Effector CD8-positive, alpha-beta T cell (primary cell): ENCODE measurements around the gene DUX4.
"Not testable (repeated sequence)": the region's sequence is repeated elsewhere in the genome, so short reads cannot be mapped to it uniquely, and the experiment has no call there.

Source experiments
- DNase-seq: peaks from one replicate; lab custom pipeline; 2025; lab: John Stamatoyannopoulos, UW
- total RNA-seq, 4 experiments: gene quantifications; one replicate each; lab custom pipeline; 2026; lab: John Stamatoyannopoulos, UW

Gene DUX4
- total RNA-seq, result 0 to 0.09 (median 0) reads per million in 4 experiments

DNA sequence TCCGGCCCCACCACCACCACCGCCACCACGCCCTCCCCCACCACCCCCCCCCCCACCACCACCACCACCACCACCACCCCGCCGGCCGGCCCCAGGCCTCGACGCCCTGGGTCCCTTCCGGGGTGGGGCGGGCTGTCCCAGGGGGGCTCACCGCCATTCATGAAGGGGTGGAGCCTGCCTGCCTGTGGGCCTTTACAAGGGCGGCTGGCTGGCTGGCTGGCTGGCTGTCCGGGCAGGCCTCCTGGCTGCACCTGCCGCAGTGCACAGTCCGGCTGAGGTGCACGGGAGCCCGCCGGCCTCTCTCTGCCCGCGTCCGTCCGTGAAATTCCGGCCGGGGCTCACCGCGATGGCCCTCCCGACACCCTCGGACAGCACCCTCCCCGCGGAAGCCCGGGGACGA is at the start of gene DUX4:
Gene DUX4, plus strand, starts transcription at position 347 of the 400 bp plus-strand sequence. Its CDS starts 0 bp downstream, at position 347.
- not testable (repeated sequence) for DNase-seq

DNA sequence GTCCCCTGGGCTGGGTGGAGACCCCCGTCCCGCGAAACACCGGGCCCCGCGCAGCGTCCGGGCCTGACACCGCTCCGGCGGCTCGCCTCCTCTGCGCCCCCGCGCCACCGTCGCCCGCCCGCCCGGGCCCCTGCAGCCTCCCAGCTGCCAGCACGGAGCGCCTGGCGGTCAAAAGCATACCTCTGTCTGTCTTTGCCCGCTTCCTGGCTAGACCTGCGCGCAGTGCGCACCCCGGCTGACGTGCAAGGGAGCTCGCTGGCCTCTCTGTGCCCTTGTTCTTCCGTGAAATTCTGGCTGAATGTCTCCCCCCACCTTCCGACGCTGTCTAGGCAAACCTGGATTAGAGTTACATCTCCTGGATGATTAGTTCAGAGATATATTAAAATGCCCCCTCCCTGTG is 1.9 kb downstream of the DUX4 start:
- DNase-seq, result not testable (repeated sequence)

DNA sequence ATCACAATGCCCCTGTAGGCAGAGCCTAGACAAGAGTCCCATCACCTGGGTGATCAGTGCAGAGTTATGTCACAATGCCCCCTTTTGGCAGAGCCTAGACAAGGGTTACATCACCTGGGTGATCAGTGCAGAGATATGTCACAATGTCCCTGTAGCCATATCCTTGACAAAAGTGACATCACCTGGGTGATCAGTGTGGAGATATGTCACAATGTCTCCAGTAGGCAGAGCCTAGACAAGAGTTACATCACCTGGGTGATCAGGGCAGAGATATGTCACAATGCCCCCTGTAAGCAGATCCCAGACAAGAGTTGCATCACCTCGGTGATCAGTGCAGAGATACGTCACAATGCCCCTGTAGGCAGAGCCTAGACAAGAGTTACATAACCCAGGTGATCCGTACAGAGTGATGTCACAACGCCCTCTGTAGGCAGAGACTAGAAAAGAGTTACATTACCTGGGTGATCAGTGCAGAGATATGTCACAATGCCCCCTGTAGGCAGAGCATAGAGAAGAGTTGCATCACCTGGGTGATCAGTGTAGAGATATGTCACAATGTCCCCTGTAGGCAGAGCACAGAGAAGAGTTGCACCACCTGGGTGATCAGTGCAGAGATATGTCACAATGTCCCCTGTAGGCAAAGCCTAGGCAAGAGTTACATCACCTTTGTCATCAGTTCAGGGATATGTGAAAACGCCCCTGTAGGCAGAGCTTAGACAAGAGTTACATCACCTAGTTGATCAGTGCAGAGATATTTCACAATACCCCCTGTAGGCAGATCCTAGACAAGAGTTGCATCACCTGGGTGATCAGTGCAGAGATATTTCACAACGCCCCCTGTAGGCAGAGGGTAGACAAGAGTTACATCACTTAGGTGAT is 4.4 kb downstream of the DUX4 start:
- DNase-seq, result not testable (repeated sequence)

DNA sequence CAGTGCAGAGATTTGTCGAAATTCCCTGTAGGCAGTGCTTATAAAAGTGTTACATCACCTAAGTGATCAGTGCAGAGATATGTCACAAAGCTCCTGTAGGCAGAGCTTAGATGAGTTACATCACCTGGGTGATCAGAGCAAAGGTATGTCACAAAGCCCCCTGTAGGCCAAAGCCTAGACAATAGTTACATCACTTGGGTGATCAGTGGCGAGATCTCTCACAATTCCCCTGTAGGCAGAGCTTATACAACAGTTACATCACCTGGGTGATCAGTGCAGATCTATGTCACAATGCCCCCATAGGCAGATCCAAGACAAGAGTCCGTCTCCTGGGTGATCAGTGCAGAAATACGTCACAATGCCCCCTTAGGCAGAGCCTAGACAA is 5.0 kb downstream of the DUX4 start:
- DNase-seq, result not testable (repeated sequence)

DNA sequence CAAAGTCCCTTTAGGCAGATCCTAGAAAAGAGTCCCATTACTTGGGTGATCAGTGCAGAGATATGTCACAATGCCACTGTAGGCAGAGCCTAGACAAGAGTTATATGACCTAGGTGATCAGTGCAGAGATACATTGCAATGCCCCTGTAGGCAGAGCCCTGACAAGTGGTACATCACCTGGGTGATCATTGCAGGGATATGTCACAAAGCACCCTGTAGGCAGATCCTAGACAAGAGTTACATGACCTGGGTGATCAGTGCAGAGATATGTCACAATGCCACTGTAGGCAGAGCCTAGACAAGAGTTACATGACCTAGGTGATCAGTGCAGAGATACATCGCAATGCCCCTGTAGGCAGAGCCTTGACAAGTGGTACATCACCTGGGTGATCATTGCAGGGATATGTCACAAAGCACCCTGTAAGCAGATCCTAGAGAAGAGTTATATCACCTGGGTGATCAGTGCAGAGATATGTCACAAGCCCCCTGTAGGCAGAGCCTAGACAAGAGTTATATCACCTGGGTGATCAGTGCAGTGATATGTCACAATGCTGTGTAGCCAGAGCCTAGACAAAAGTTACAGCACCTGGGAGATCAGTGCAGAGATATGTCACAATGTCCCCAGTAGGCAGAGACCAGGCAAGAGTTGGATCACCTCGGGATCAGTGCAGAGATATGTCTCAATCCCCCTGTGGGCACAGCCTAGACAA is 5.6 kb downstream of the DUX4 start:
- not testable (repeated sequence) for DNase-seq

DNA sequence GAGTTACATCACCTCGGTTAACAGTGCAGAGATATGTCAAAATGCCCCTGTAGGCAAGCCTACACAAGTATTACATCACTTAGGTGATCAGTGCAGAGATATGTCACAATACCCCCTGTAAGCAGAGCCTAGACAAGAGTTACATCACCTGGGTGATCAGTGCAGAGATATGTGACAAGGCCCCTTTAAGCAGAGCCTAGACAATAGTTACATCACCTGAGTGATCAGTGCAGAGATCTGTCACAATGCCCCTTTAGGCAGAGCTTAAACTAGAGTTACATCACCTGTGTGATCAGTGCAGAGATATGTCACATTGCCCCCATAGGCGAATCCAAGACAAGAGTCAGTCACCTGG is 6.1 kb downstream of the DUX4 start:
- not testable (repeated sequence) for DNase-seq

DNA sequence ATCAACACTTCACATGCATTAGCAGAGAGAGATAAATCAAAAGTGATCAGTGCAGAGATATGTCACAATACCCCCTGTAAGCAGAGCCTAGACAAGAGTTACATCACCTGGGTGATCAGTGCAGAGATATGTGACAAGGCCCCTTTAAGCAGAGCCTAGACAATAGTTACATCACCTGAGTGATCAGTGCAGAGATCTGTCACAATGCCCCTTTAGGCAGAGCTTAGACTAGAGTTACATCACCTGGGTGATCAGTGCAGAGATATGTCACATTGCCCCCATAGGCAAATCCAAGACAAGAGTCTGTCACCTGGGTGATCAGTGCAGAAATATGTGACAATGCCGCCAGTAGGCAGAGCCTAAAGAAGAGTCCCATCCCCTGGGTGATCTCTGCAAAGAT is 7.4 kb downstream of the DUX4 start:
- not testable (repeated sequence) for DNase-seq

DNA sequence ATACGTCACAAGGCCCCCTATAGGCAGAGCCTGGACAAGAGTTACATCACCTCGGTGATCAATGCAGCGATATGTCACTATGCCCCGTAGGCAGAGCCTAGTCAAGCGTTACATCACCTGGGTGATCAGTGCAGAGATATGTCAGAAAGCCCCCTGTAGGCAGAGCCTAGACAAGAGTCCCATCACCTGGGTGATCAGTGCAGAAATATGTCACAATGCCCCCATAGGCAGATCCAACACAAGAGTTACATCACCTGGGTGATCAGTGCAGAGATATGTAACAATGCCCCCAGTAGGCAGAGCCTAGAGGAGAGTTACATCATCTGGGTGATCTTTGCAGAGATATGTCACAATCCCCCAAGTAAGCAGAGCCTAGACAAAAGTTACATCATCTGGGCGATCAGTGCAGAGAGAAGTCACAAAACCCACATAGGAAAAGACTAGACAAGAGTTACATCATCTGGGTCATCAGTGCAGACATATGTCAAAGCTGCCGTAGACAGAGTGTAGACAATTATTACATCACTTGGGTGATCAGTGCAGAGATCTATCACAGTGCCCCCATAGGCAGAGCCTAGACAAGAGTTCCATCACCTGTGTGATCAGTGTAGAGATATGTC is 8.0 kb downstream of the DUX4 start:
- DNase-seq, result not testable (repeated sequence)

DNA sequence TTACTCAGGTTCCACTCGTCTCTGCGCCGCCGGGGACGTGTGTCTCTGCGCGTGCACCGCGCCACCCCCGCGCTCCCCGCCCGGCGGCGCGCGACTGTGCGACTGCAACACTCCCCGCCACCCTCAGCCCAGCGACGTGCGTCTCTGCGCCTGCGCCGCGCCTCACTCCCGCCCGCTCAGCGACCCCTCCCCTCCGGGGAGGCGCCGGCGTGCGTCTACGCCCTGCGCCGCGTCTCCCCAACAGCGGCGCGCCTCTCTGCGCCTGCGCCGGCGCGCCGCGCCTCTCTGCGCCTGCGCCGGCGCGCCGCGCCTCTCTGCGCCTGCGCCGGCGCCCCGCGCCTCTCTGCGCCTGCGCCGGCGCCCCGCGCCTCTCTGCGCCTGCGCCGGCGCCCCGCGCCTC is 29.9 kb downstream of the DUX4 start:
- not testable (repeated sequence) for DNase-seq
